OCI-LY7 (cell line): Measurements from ENCODE around the gene TSSK3.

Experiments
- EZH2phosphoT487 ChIP-seq: fragments of 200-600 bp; sonication (generic); IDR thresholded peaks from 2 replicates; pipeline ENCODE4 v1.6.1; 2018; ENCODE audit warnings: low read depth, borderline replicate concordance, mild to moderate bottlenecking, mixed run types, antibody characterized with exemption, low read length, moderate library complexity, mixed read lengths
- TF ChIP-seq, protein P1 (sequence below): fragments of 200-600 bp; sonication (generic); conservative IDR thresholded peaks from 2 replicates; pipeline ENCODE4 v1.5.1; 2014; ENCODE audit warnings: mild to moderate bottlenecking, antibody characterized with exemption, low read length, moderate library complexity, mixed read lengths

DNA sequence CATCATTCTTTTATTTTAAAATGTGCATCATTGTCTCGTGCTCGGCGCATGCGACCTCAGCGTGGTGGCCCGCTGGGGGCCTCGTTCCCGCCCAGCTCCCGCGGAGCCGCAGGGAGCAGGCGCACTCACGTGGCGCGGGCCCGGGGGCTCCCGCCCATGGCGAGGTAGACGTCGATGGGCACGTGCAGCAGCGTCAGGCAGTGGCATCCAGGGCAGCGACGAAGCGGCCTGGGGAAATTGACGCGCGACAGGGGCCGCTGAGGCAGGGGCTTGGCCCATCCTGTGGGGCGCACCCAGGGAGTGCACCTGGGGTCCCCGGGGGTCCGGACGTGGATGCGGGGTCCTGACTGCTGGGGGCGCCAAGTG, 1.0 kb upstream of the TSSK3 start:
- TF ChIP-seq, protein P1, sequence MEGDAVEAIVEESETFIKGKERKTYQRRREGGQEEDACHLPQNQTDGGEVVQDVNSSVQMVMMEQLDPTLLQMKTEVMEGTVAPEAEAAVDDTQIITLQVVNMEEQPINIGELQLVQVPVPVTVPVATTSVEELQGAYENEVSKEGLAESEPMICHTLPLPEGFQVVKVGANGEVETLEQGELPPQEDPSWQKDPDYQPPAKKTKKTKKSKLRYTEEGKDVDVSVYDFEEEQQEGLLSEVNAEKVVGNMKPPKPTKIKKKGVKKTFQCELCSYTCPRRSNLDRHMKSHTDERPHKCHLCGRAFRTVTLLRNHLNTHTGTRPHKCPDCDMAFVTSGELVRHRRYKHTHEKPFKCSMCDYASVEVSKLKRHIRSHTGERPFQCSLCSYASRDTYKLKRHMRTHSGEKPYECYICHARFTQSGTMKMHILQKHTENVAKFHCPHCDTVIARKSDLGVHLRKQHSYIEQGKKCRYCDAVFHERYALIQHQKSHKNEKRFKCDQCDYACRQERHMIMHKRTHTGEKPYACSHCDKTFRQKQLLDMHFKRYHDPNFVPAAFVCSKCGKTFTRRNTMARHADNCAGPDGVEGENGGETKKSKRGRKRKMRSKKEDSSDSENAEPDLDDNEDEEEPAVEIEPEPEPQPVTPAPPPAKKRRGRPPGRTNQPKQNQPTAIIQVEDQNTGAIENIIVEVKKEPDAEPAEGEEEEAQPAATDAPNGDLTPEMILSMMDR, result no peak
- TF ChIP-seq EZH2phosphoT487, result no peak
